ENCODE measurements around the gene OAS1.
A peak's percentile ranks its signal among the peaks of the same experiment; 100 is the strongest.
"Not testable (repeated sequence)": the region's sequence is repeated elsewhere in the genome, so short reads cannot be mapped to it uniquely, and the experiment has no call there.

Gene OAS1

DNA sequence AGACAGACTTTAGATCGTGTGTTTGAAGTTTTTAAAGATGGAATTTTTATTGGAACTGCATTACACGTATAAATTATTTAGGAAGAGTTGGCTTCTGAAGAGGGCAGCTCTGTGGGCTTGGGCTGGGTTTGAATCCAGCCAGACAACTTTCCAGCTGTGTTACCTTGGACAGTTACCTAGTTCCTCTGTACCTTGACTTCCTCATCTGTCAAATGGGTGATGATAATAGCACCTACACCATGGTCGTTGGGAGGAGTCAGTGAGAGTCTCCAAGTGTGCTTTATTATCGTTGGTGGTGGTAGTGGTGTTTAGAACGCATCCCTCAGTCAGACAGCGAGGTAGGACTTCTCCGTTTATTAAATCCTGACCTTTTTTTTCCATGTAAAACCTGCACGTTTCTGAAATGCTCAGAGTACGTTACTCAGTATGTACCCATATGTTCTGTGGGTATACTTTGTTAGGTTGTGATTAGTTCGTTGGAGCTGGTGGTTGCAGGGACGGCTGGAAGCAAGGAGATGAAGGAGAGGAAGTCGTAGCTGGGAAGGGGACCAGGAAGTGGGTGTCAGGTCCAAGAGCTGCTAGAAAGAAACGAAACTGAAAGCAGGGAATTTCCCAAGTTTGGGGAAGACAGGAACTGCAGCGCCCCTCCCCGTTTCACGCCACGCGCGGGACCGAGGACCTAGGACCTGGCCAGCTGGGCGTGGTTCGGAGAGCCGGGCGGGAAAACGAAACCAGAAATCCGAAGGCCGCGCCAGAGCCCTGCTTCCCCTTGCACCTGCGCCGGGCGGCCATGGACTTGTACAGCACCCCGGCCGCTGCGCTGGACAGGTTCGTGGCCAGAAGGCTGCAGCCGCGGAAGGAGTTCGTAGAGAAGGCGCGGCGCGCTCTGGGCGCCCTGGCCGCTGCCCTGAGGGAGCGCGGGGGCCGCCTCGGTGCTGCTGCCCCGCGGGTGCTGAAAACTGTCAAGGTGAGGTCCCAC lies 31.3 kb downstream of the OAS1 start, which contains the start of gene OAS3:
TSS of gene OAS3 (plus strand) at position 734 of the 979 bp plus-strand sequence. CDS start at position 791, 57 bp downstream.
- DNase-seq = peak; percentile 34

DNA sequence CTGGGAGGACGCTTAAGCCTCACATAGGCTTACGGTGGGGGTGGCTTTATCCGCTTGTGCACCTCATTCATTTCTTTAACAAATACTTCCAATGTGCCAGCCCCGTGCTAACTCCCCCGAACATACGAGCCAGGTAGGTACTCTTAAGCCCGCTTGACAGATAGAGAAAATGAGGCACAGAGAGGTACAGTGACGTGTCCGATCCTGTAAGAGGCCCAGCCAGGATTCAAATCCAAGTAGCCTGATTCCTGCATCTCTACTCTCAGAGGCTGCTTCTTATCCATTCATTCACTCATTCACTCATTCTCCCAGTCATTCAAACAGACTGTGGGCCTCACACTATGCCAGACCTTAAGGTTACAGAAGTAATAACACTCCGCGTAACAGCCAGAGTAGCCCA lies 32.0 kb downstream of the OAS1 start:
- no peak for DNase-seq

DNA sequence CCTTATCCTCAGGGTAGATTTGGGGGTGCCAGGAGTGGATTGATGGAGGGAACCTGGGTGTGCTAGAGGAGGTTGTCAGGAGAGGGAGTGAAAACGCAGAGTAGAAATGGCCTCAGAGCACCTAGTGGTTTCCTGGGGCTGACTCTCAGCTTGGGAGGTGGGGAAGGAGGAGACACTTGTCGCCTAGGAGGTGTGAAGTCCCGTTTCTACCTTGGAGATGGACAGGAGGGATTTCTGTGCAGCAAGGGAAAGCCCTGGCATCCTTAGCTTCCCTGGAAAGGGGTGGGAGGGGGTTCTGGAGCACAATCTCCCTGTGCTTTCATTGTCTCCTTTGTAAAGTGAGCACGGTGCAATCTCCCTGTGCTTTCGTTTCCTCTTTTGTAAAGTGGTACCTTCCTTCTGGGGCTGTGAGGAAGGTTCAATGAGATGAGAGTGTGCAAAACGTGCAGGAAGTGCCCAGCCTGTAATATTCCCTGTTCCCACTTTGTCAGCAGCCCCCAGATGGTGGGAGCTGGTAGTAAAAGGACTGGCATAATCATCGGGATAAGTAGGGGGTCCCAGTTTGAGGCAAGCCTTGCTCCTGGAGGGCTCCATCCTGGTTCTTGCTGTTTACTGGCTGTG lies 33.1 kb downstream of the OAS1 start:
- no peak for DNase-seq

DNA sequence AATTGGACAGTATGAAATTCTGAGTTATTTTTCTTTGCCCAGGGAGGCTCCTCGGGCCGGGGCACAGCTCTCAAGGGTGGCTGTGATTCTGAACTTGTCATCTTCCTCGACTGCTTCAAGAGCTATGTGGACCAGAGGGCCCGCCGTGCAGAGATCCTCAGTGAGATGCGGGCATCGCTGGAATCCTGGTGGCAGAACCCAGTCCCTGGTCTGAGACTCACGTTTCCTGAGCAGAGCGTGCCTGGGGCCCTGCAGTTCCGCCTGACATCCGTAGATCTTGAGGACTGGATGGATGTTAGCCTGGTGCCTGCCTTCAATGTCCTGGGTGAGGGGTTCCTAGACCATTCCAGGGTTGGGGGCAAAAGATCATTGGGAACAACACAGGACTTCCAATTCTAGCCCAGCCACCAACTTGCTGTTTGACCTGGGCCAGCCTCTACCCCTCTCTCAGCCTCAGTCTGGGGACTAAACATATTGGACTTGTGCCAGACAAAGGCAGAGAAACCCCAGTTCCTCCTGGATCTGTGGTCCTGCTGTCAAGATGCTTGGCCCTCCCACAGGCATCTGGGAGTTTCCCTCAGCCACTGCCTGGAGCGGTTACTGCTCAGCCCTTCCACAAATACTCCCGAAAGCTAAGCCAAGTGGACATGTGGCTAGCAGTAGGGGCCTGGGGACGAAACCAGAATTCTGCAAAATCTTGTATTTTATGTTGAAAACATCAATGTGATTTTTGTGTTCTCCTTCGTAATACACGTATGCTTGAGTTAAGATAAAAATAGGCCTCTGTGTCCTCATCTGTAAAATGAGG lies 35.0 kb downstream of the OAS1 start:
- DNase-seq = no peak

DNA sequence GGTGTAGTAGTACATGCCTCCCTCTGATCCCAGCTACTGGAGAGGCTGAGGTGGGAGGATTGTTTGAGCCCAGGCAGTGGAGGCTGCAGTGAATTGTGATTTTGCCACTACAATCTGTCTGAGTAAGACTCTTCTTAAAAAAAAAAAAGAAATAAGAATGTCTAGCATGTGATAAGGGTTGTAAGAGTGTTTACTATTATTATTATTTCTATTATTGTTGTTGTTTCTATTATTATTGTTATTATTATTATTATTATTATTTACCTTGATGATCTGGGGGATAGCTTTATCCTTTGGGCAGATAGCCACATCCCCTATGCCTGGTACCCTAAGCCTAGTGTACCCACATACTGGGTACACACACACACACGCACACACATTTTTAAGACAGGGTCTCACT lies 35.8 kb downstream of the OAS1 start:
- DNase-seq = no peak

DNA sequence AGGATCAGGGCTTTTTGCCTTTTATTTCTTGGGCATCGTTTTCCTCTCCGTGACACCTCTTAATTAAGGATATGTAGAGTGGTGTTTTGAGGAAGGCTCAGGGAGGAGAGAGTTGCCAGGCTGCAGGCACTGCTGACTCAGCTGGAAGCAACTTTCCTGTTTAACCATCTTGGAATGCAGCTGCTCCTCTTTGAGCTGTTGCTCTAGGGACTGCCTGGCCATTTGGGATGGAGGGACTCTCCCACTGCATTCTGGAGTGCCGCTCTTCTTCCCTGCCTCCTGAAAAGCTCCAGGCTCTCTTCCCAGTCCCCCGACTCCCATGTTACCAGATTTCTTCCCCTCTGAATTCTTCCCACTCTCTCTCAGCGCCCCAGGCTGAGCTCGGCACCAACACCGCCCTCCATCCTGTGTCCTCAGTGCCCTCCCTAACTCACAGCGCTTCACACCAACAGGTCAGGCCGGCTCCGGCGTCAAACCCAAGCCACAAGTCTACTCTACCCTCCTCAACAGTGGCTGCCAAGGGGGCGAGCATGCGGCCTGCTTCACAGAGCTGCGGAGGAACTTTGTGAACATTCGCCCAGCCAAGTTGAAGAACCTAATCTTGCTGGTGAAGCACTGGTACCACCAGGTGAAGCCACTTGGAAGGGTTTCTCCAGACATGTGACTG lies 37.4 kb downstream of the OAS1 start:
- no peak for DNase-seq

DNA sequence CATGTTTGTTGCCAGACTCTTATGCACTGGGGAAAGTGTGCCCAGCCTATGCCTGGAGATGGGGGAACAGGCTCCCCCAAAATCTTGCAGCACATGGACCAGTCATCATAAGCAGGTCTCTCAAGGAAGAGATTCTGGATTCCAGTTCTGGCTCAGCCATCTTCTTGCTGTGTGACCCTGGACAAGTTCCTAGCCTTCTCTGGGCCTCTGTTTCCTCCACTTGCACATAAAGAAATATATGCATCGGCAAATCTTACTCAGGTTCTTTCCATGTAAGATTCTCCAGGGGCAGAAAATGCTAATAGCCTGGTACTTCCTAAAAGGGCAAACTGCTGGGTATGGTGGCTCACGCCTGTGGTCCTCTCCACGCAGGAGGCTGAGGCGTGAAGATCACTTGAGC lies 38.8 kb downstream of the OAS1 start:
- DNase-seq = no peak

DNA sequence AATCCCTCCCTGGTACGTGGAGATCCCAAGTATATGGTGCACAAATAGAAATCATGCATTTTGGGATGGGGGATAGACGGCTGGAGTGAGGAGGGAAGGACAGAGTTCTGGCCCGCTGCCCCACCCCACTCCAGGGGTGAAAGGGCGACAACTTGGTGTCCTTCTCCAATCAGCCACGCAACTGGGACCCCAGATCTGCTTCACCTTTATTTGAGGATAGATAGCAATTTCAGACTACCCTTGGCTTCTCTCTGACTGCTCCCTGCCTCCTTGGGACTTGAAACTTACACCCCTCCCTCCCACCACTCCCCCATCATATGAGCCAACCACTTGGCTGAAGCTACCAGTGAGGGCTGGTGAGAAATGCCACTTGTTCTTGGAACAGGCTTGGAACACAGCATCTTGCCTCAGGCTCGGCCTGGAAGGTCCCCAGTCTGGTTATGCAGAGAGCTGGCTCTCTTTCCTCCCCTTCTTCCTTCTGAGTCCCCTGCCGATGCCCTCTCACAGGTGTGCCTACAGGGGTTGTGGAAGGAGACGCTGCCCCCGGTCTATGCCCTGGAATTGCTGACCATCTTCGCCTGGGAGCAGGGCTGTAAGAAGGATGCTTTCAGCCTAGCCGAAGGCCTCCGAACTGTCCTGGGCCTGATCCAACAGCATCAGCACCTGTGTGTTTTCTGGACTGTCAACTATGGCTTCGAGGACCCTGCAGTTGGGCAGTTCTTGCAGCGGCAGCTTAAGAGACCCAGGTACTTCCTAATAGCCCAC lies 39.7 kb downstream of the OAS1 start:
- DNase-seq = no peak

DNA sequence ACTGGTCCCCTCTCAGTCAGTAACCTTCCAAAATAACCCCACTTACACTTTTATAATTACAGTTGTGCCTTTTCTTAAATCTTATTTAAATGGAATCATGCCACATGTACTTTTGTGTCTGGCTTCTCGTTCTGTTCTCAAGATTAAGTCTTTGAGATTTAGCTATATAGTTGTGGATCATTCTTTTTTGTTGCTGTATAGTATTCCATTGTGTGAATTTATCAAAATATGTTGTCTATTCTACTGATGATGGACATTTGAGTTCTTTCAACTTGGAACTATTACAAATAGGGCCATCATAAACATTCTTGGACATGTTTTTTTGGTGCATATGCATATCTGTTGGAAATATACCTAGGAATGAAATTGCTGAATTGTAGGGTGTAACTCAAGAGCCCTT lies 40.6 kb downstream of the OAS1 start:
- no peak for DNase-seq

DNA sequence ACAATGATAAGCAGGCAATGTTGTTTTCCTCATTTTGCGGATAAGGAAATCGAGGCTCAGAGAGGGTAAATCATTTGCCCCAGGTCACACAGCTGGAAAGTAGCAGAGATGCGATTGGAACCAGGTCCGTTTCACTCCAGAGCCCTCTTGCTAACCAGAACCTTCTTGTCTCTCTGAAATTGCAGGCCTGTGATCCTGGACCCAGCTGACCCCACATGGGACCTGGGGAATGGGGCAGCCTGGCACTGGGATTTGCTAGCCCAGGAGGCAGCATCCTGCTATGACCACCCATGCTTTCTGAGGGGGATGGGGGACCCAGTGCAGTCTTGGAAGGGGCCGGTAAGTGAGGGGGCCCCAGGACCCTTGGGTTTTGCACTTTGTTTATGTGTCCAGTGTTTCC lies 41.0 kb downstream of the OAS1 start:
- no peak for DNase-seq

DNA sequence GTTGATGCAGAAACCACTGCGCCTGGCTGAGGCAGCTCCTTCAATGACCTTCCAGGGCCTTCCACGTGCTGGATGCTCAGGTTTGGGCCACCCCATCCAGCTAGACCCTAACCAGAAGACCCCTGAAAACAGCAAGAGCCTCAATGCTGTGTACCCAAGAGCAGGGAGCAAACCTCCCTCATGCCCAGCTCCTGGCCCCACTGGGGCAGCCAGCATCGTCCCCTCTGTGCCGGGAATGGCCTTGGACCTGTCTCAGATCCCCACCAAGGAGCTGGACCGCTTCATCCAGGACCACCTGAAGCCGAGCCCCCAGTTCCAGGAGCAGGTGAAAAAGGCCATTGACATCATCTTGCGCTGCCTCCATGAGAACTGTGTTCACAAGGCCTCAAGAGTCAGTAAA lies 42.0 kb downstream of the OAS1 start:
- no peak for DNase-seq

DNA sequence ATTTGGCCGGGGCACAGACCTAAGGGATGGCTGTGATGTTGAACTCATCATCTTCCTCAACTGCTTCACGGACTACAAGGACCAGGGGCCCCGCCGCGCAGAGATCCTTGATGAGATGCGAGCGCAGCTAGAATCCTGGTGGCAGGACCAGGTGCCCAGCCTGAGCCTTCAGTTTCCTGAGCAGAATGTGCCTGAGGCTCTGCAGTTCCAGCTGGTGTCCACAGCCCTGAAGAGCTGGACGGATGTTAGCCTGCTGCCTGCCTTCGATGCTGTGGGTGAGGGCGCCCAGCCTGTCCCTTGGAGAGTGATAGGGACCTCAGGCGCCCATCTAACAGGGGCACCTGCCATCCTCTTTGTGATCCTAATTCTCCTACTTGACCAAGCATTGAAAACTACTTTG lies 43.9 kb downstream of the OAS1 start:
- no peak for DNase-seq

DNA sequence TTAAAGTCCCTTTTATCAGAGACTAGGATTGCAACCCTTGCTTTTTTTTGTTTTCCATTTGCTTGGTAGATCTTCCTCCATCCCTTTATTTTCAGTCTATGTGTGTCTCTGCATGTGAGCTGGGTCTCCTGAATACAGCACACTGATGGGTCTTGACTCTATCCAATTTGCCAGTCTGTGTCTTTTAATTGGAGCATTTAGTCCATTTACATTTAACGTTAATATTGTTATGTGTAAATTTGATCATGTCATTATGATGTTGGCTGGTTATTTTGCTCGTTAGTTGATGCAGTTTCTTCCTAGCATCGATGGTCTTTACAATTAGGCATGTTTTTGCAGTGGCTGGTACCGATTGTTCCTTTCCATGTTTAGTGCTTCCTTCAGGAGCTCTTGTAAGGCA lies 50.4 kb downstream of the OAS1 start:
- DNase-seq = not testable (repeated sequence)

DNA sequence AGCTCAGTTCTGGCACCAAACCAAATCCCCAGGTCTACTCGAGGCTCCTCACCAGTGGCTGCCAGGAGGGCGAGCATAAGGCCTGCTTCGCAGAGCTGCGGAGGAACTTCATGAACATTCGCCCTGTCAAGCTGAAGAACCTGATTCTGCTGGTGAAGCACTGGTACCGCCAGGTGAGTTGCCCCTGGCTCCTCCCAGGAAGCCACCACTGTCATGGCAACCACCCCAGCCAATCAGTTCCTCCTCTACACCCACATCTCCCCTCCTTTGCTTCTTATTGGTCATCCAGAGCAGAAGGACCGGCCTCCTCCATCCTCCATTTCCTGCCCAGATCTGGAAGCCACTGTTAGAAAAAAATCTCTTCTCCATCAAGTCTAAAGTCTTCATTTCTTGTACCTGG lies 54.3 kb downstream of the OAS1 start:
- no peak for DNase-seq

DNA sequence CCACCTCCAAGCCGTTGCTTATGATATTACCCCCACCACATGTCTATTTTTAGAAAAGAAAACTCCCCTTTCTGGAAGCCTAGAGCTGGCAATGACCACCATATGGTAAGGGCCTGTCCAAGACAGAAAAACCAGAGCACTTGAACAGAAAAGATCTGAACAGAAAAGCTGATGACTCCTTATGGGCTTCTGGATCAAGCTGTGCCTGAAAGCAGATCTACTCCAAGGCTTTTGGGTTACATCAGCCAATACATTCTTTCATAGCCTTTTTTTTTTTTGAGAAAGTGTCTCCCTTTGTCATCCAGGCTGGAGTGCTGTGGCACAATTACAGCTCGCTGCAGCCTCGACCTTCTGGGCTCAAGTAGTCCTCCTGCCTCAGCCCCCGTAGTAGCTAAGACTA lies 54.8 kb downstream of the OAS1 start:
- no peak for DNase-seq

DNA sequence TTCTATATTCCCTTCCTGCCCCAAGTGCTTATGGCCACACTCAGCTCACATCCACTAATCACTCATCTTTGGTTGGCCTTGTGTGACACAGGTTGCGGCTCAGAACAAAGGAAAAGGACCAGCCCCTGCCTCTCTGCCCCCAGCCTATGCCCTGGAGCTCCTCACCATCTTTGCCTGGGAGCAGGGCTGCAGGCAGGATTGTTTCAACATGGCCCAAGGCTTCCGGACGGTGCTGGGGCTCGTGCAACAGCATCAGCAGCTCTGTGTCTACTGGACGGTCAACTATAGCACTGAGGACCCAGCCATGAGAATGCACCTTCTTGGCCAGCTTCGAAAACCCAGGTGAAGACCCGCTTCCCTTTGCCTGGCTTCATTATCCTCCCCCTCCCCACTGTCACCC lies 55.8 kb downstream of the OAS1 start:
- DNase-seq = no peak

DNA sequence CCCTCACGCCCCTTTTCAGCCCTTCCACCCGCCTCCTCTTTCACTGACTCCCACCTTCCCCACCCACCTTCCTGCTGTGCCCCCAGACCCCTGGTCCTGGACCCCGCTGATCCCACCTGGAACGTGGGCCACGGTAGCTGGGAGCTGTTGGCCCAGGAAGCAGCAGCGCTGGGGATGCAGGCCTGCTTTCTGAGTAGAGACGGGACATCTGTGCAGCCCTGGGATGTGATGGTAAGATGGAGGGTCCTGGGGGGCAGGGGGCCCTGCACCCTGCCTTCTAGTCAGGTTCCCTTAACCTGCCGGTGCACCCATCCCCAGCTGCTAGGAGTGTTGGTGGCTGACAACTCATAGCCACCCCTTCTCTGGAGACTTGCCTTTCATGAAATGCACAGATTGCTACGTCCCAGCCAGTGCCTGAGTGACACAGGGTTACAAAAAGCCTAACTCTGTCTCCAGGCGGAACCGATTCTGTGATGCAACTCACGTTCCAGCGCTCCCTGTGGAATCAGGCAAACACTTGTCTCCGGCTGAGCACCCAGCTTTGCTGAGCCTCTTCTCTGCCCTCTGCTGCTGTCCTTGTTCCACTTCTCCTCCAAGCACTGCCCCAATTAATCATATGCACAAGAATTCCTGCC lies 56.6 kb downstream of the OAS1 start:
- no peak for DNase-seq

DNA sequence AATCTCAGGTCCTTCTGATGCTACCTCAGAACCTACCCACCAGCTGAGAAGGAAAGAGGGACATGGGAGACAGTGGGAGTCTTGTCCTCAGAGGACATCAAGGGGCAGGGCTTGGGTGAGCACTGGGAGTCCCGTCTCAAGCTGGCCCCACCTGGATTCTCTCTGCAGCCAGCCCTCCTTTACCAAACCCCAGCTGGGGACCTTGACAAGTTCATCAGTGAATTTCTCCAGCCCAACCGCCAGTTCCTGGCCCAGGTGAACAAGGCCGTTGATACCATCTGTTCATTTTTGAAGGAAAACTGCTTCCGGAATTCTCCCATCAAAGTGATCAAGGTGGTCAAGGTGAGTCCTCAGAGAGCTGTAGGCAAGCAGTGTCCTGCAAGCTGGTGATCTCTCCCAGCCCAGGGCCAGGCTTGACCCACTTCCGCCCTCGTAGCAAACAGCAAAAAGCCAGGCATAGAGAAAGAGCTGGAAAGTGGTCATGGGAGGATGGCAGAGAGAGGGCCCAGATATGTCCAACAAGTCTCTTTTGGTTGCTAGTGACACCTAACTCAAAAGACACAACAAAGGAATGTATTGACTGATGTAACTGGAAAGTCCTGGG lies 57.4 kb downstream of the OAS1 start:
- DNase-seq = no peak

DNA sequence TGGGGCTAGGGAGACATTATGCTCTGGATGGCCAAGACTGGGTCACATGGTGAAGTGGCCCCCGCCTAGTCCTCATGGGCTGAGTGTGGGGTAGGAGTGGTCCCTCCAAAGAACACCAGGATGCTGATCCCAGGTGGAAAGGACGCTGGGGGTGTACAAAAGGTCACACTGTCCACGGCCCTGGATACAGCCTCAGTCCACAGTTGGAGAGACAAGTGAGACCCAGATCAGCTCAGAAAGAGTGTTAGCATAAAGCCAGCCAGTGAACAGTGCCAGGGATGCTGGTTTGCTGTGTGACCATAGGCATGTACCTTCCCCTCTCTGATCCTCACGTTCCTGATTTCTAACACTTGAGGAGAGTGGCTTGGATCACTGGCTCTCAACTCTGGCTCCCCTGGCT lies 58.2 kb downstream of the OAS1 start:
- no peak for DNase-seq

DNA sequence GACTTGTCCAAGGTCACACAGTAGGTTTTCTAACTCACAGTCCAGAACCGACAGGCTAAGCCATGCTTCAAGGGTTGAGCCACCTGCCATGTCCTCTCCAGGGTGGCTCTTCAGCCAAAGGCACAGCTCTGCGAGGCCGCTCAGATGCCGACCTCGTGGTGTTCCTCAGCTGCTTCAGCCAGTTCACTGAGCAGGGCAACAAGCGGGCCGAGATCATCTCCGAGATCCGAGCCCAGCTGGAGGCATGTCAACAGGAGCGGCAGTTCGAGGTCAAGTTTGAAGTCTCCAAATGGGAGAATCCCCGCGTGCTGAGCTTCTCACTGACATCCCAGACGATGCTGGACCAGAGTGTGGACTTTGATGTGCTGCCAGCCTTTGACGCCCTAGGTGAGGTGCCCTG lies 58.9 kb downstream of the OAS1 start:
- DNase-seq = no peak

DNA sequence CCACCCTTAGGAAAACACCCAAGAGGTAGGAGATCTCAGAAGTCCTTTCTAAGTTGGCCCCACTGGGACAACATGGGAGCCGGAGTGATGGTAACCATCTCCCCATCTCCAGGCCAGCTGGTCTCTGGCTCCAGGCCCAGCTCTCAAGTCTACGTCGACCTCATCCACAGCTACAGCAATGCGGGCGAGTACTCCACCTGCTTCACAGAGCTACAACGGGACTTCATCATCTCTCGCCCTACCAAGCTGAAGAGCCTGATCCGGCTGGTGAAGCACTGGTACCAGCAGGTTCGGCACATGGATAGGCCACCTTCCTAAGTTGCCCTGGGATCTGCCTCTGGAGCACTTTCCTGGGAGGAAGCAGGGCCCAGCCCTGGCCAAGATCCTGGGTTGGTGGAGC lies 60.5 kb downstream of the OAS1 start:
- no peak for DNase-seq

All from NCI-H1105 (cell line).